HepG2 (cell line): ENCODE measurements around the gene RAD9A. TPM values are rescaled to one million over a fixed set of nuclear protein-coding genes. Genes with fewer than 3 reads are reported as not detected.

Experiments used
- ATAD3A ChIP-seq: sonication (generic); formaldehyde crosslinking; IDR thresholded peaks from 2 replicates; pipeline ENCODE4 v1.4.0; 2020; ENCODE audit warnings: missing genetic modification reagents
- CSRNP1 ChIP-seq: sonication (generic); formaldehyde crosslinking; IDR thresholded peaks from 2 replicates; pipeline ENCODE4 v1.8.1; 2023; ENCODE audit warnings: mild to moderate bottlenecking, missing genetic modification reagents
- FLYWCH1 ChIP-seq: sonication (generic); formaldehyde crosslinking; IDR thresholded peaks from 2 replicates; pipeline ENCODE4 v1.8.1; 2023; ENCODE audit warnings: mild to moderate bottlenecking, missing genetic modification reagents
- HNRNPH1 ChIP-seq: fragments of 200-400 bp; formaldehyde crosslinking; optimal IDR thresholded peaks from 2 replicates; pipeline ENCODE3; 2017; ENCODE audit warnings: mild to moderate bottlenecking, low read depth, low read length
- HOXD1 ChIP-seq: sonication (generic); formaldehyde crosslinking; IDR thresholded peaks from 2 replicates; pipeline ENCODE4 v1.5.0; 2020; ENCODE audit warnings: missing genetic modification reagents
- PAF1 ChIP-seq: IDR thresholded peaks from 2 replicates; pipeline ENCODE4 v1.6.1; 2016; ENCODE audit warnings: missing genetic modification reagents, missing compliant biosample characterization
- PCBP1 ChIP-seq: fragments of 200-400 bp; formaldehyde crosslinking; IDR thresholded peaks from 2 replicates; pipeline ENCODE4 v1.6.1; 2017; ENCODE audit warnings: mild to moderate bottlenecking, low read depth, low read length, borderline replicate concordance
- SAFB2 ChIP-seq: sonication (generic); formaldehyde crosslinking; IDR thresholded peaks from 2 replicates; pipeline ENCODE4 v1.5.1; 2020; ENCODE audit warnings: missing genetic modification reagents, low read depth, mild to moderate bottlenecking, borderline replicate concordance
- SMYD3 ChIP-seq: sonication (generic); formaldehyde crosslinking; IDR thresholded peaks from 2 replicates; pipeline ENCODE4 v1.8.1; 2023; ENCODE audit warnings: mild to moderate bottlenecking, missing genetic modification reagents
- TFDP1 ChIP-seq: IDR thresholded peaks from 2 replicates; pipeline ENCODE4 v1.6.1; 2016; ENCODE audit warnings: missing compliant biosample characterization, missing genetic modification reagents, borderline replicate concordance
- THAP11 ChIP-seq: IDR thresholded peaks from 2 replicates; pipeline ENCODE4 v1.6.1; 2016; ENCODE audit warnings: missing biosample characterization, missing genetic modification reagents
- ZBTB33 ChIP-seq: sonication (generic); formaldehyde crosslinking; IDR thresholded peaks from 2 replicates; pipeline ENCODE4 v1.4.0; 2020; ENCODE audit warnings: missing genetic modification reagents
- ZBTB37 ChIP-seq: sonication (generic); formaldehyde crosslinking; IDR thresholded peaks from 2 replicates; pipeline ENCODE4 v1.4.0; 2020; ENCODE audit warnings: mild to moderate bottlenecking, missing genetic modification reagents
- ZMYM4 ChIP-seq: sonication (generic); formaldehyde crosslinking; IDR thresholded peaks from 2 replicates; pipeline ENCODE4 v1.8.1; 2023; ENCODE audit warnings: mild to moderate bottlenecking, missing genetic modification reagents
- ZNF337 ChIP-seq: sonication (generic); formaldehyde crosslinking; IDR thresholded peaks from 2 replicates; pipeline ENCODE4 v1.5.1; 2020; ENCODE audit warnings: missing genetic modification reagents, low read depth, mild to moderate bottlenecking, borderline replicate concordance
- ZNF609 ChIP-seq: sonication (generic); formaldehyde crosslinking; IDR thresholded peaks from 2 replicates; pipeline ENCODE4 v1.4.0; 2020; ENCODE audit warnings: mild to moderate bottlenecking, missing genetic modification reagents, borderline replicate concordance
- ZNF891 ChIP-seq: sonication (generic); formaldehyde crosslinking; IDR thresholded peaks from 2 replicates; pipeline ENCODE4 v1.5.0; 2020; ENCODE audit warnings: mild to moderate bottlenecking, missing genetic modification reagents
- polyA plus RNA-seq, 8 experiments: library from polyadenylated mRNA; depleted of rRNA in 3 of 8; stranded (reverse) in 7 of 8; unstranded in 1 of 8; fragments of >200 nt; fragmentation: Illumina TruSeq in 4 of 8; extraction: Trizol in 4 of 8; gene quantifications; 2 replicates each; pipeline versions ENCODE4 v1.2.1 to v1.2.3, GENCODE V29; 2011 to 2016; ENCODE audit warnings: low read depth in 4 of 8, missing spikeins in 1 of 8, mixed read lengths in 1 of 8; ENCODE audit not compliant: insufficient read depth in 1 of 8
- total RNA-seq, 5 experiments: library from RNA; depleted of rRNA; stranded (reverse); fragments of >200 nt; fragmentation: Illumina TruSeq; extraction: Trizol; gene quantifications; 2 replicates each; pipeline ENCODE4 v1.2.3, GENCODE V29; 2016; ENCODE audit warnings: low read depth in 1 of 5

Gene RAD9A
- total and polyA plus RNA-seq, 2 of the 13 experiments (the other 11 are each of a cell fraction or from before 2014, with no cell fraction given) = 10.1 to 15.7 TPM

- TF ChIP-seq ZNF609 (CRISPR knock-in tag) (peak; percentile 59; the same call in 1 of the 2 replicates), SAFB2 (CRISPR knock-in tag) (peak; percentile 66; the same call in 1 of the 2 replicates), ZNF337 (CRISPR knock-in tag) (no peak), SMYD3 (CRISPR knock-in tag) (no peak; the same call in 1 of the 2 replicates), HOXD1 (CRISPR knock-in tag) (peak; percentile 80; the same call in 1 of the 2 replicates), ATAD3A (CRISPR knock-in tag) (no peak), FLYWCH1 (peak; percentile 88; the same call in 1 of the 2 replicates), THAP11 (CRISPR knock-in tag) (peak; percentile 87), ZMYM4 (CRISPR knock-in tag) (peak; percentile 82), PAF1 (CRISPR knock-in tag) (no peak), CSRNP1 (peak; percentile 91), HNRNPH1 (no peak), ZBTB37 (no peak), PCBP1 (no peak), TFDP1 (peak; percentile 95), ZBTB33 (CRISPR knock-in tag) (peak; percentile 61; the same call in 1 of the 2 replicates), ZNF891 (CRISPR knock-in tag) (peak; percentile 75)
Measured at GRCh38 chr11:67391304-67392182, at the start of gene RAD9A (continued).
